HepG2 (cell line): ENCODE results near the gene PLA2G4F. TPM values are rescaled to one million over a fixed set of nuclear protein-coding genes. Genes with fewer than 3 reads are reported as not detected.

ENCODE experiments used
- ATAC-seq: fragments of 200-7000 bp; cut with Tn5 transposase; 3 replicates; pipeline ENCODE4 v1.9.1; 2020; ENCODE audit warnings: mild to moderate bottlenecking, moderate library complexity
- BruUV-seq: library from RNA; stranded (reverse); fragments of 400-500 nt; replicated peaks from 2 replicates; lab custom pipeline; 2021; lab: Mats Ljungman, UMichigan
- CTCF ChIA-PET: fragments of 300-600 bp; formaldehyde crosslinking; extraction: SDS; loops from one replicate; lab custom pipeline; 2021; ENCODE audit warnings: low total read pairs, inconsistent platforms, low intra/inter-chr PET ratio; lab: Yijun Ruan, JAX
- POLR2A ChIA-PET: fragments of 350-600 bp; sonication (Branson Sonifier 250); formaldehyde crosslinking; loops from one replicate; lab custom pipeline; 2020; ENCODE audit warnings: antibody characterized with exemption, inconsistent platforms; lab: Yijun Ruan, JAX
- DNase-seq: peaks from one replicate; pipeline ENCODE4 v3.0.0-alpha.2; 2015; ENCODE audit warnings: low spot score
- FAIRE-seq: peaks from 3 replicates; lab custom pipeline; 2011; peaks lifted over from hg19 to GRCh38; lab: Jason Lieb, UNC
- H2AFZ ChIP-seq: one replicate; pipeline ENCODE4 v1.6.1; 2011; ENCODE audit warnings: low read length, inconsistent platforms
- H3K27ac ChIP-seq: fragments of 300-600 bp; 3 replicates; pipeline ENCODE4 v1.8.0; 2011; ENCODE audit warnings: mixed run types, mild to moderate bottlenecking, mixed read lengths, low read length, inconsistent platforms; ENCODE audit not compliant: insufficient read depth; ENCODE audit errors: extremely low read length
- H3K27me3 ChIP-seq, 2 experiments: fragments of 200-600 bp in 1 of 2; 2 replicates in 1 of 2; 3 replicates in 1 of 2; pipeline versions ENCODE4 v1.6.0 to v1.8.0; 2011; ENCODE audit warnings: low read length in 2 of 2, mild to moderate bottlenecking in 2 of 2, moderate library complexity in 2 of 2, inconsistent platforms in 1 of 2; ENCODE audit not compliant: insufficient read depth in 2 of 2, control insufficient read depth in 1 of 2
- H3K36me3 ChIP-seq, 2 experiments: fragments of 200-600 bp in 1 of 2; replicated peaks in 1 of 2; 2 replicates in 1 of 2; 3 replicates in 1 of 2; pipeline versions ENCODE4 v1.5.1 to v1.8.0; 2011; ENCODE audit warnings: low read length in 2 of 2, inconsistent platforms in 1 of 2; ENCODE audit not compliant: insufficient read depth in 2 of 2, control insufficient read depth in 1 of 2
- H3K4me1 ChIP-seq: 2 replicates; pipeline ENCODE4 v1.5.1; 2012; ENCODE audit warnings: low read length, inconsistent platforms; ENCODE audit not compliant: insufficient read depth
- H3K4me2 ChIP-seq: 2 replicates; pipeline ENCODE4 v1.6.0; 2011; ENCODE audit warnings: low read depth, low read length, inconsistent platforms
- H3K4me3 ChIP-seq, 3 experiments: fragments of 200-600 bp in 1 of 3; sonication (generic), shearing (Covaris generic) in 1 of 3; replicated peaks in 1 of 3; 2 replicates each; pipeline ENCODE4 v1.5.1; 2011 to 2016; ENCODE audit warnings: low read length in 3 of 3, inconsistent platforms in 2 of 3, low read depth in 2 of 3, mild to moderate bottlenecking in 2 of 3, control low read depth in 1 of 3, mixed read lengths in 1 of 3; ENCODE audit not compliant: insufficient read depth in 1 of 3
- H3K79me2 ChIP-seq: one replicate; pipeline ENCODE4 v1.6.1; 2011; ENCODE audit warnings: low read length, inconsistent platforms; ENCODE audit not compliant: insufficient read depth
- H3K9ac ChIP-seq: 2 replicates; pipeline ENCODE4 v1.6.0; 2011; ENCODE audit warnings: mild to moderate bottlenecking, low read depth, low read length, inconsistent platforms; ENCODE audit not compliant: insufficient read depth
- H3K9me3 ChIP-seq: 2 replicates; pipeline ENCODE4 v1.5.1; 2012; ENCODE audit warnings: mild to moderate bottlenecking, low read length
- H4K20me1 ChIP-seq: 2 replicates; pipeline ENCODE4 v1.6.0; 2011; ENCODE audit warnings: inconsistent platforms, mild to moderate bottlenecking, low read length, moderate library complexity; ENCODE audit not compliant: insufficient read depth
- AGO2 ChIP-seq: fragments of 200-400 bp; formaldehyde crosslinking; optimal IDR thresholded peaks from 2 replicates; pipeline ENCODE3; 2017; ENCODE audit warnings: mild to moderate bottlenecking, low read depth, low read length, moderate library complexity
- JUNB ChIP-seq: sonication (generic); formaldehyde crosslinking; IDR thresholded peaks from 2 replicates; pipeline ENCODE4 v1.8.0; 2022; ENCODE audit warnings: missing genetic modification reagents, mild to moderate bottlenecking, borderline replicate concordance
- NBN ChIP-seq: fragments of 450-650 bp; conservative IDR thresholded peaks from 2 replicates; pipeline ENCODE4 v1.6.1; 2017
- NFKBIZ ChIP-seq: IDR thresholded peaks from 2 replicates; pipeline ENCODE4 v1.6.1; 2018; ENCODE audit warnings: missing genetic modification reagents, missing compliant biosample characterization
- PHF21A ChIP-seq: sonication (generic); formaldehyde crosslinking; IDR thresholded peaks from 2 replicates; pipeline ENCODE4 v1.5.0; 2020; ENCODE audit warnings: mild to moderate bottlenecking, missing genetic modification reagents
- SMYD3 ChIP-seq: sonication (generic); formaldehyde crosslinking; IDR thresholded peaks from 2 replicates; pipeline ENCODE4 v1.8.1; 2023; ENCODE audit warnings: mild to moderate bottlenecking, missing genetic modification reagents
- TBP ChIP-seq: sonication (generic); formaldehyde crosslinking; IDR thresholded peaks from 2 replicates; pipeline ENCODE4 v1.5.0; 2020; ENCODE audit warnings: missing genetic modification reagents
- YEATS2 ChIP-seq: sonication (generic); formaldehyde crosslinking; IDR thresholded peaks from 2 replicates; pipeline ENCODE4 v1.4.0; 2020; ENCODE audit warnings: missing genetic modification reagents, borderline replicate concordance
- ZNF337 ChIP-seq: sonication (generic); formaldehyde crosslinking; IDR thresholded peaks from 2 replicates; pipeline ENCODE4 v1.5.1; 2020; ENCODE audit warnings: missing genetic modification reagents, low read depth, mild to moderate bottlenecking, borderline replicate concordance
- ZNF552 ChIP-seq: sonication (generic); formaldehyde crosslinking; IDR thresholded peaks from 2 replicates; pipeline ENCODE4 v1.9.0; 2022; ENCODE audit warnings: missing genetic modification reagents, mild to moderate bottlenecking, borderline replicate concordance
- ZNF629 ChIP-seq: sonication (generic); formaldehyde crosslinking; conservative IDR thresholded peaks from 2 replicates; pipeline ENCODE4 v1.5.0; 2020; ENCODE audit warnings: missing genetic modification reagents
- ZNF713 ChIP-seq: sonication (generic); formaldehyde crosslinking; IDR thresholded peaks from 2 replicates; pipeline ENCODE4 v1.4.0; 2020; ENCODE audit warnings: mild to moderate bottlenecking, missing genetic modification reagents
- WGBS: methylation state at CpG from one replicate; pipeline ENCODE4 v1.1.6; 2017; ENCODE audit warnings: low lambda C conversion rate; 5-methylcytosine and 5-hydroxymethylcytosine counted together
- in situ Hi-C: cut with HindIII; loops from 2 replicates; pipeline ENCODE4 v1.10.0; 2017; ENCODE audit warnings: low pct_unique_long_range_greater_than_20kb; ENCODE audit not compliant: extremely low pct_ligation_motif_present
- intact Hi-C: fragments of 100-400 bp; cut with micrococcal nuclease; formaldehyde crosslinking; loops from one replicate; pipeline ENCODE4 v1.10.0; 2022; ENCODE audit not compliant: unreplicated experiment
- polyA plus RNA-seq, 8 experiments: library from polyadenylated mRNA; depleted of rRNA in 3 of 8; stranded (reverse) in 7 of 8; unstranded in 1 of 8; fragments of >200 nt; fragmentation: Illumina TruSeq in 4 of 8; extraction: Trizol in 4 of 8; gene quantifications; 2 replicates each; pipeline versions ENCODE4 v1.2.1 to v1.2.3, GENCODE V29; 2011 to 2016; ENCODE audit warnings: low read depth in 4 of 8, missing spikeins in 1 of 8, mixed read lengths in 1 of 8; ENCODE audit not compliant: insufficient read depth in 1 of 8
- total RNA-seq, 5 experiments: library from RNA; depleted of rRNA; stranded (reverse); fragments of >200 nt; fragmentation: Illumina TruSeq; extraction: Trizol; gene quantifications; 2 replicates each; pipeline ENCODE4 v1.2.3, GENCODE V29; 2016; ENCODE audit warnings: low read depth in 1 of 5
- TF ChIP-seq, protein P1 (sequence below): sonication (generic); formaldehyde crosslinking; IDR thresholded peaks from 2 replicates; pipeline ENCODE4 v1.4.0; 2020; ENCODE audit warnings: missing genetic modification reagents
- TF ChIP-seq, protein P2 (sequence below): sonication (generic); formaldehyde crosslinking; IDR thresholded peaks from 2 replicates; pipeline ENCODE4 v1.4.0; 2020; ENCODE audit warnings: missing genetic modification reagents, mild to moderate bottlenecking, borderline replicate concordance
- TF ChIP-seq, protein P3 (sequence below): sonication (generic); formaldehyde crosslinking; IDR thresholded peaks from 2 replicates; pipeline ENCODE4 v1.4.0; 2020; ENCODE audit warnings: mild to moderate bottlenecking, missing genetic modification reagents
- TF ChIP-seq, protein P4 (sequence below): sonication (generic); formaldehyde crosslinking; IDR thresholded peaks from 2 replicates; pipeline ENCODE4 v1.5.1; 2020; ENCODE audit warnings: missing genetic modification reagents, mild to moderate bottlenecking, borderline replicate concordance

PLA2G4F gene
- total and polyA plus RNA-seq, 2 of the 13 experiments (the other 11 are each of a cell fraction or from before 2014, with no cell fraction given): 0.07 TPM; not detected in 1

GRCh38 chr15:42138968-42139386 lies 17.5 kb downstream of the PLA2G4F start:
- FAIRE-seq (peak; percentile 72), ATAC-seq (peak; percentile 65), DNase-seq (peak; percentile 93)
- BruUV-seq: no TSS peak
- no peaks in the 10 kb centered on the region for H3K36me3 ChIP-seq
- ChIA-PET CTCF (no interaction called here), POLR2A (interaction anchor here (1.0 to 1.4 kb wide), 2 partner anchors 17 to 254 kb away, joined by 4 to 5 read pairs; partner anchors contain the start of gene PLA2G4F)
- H3K27ac ChIP-seq: no peak overlapping the region
- intact Hi-C loops: loop anchor here (5.0 kb wide), 1 partner anchor 72 kb away; no protein-coding TSS in a partner anchor
- peaks cover 24% of the 10 kb centered on the region for H3K9me3 ChIP-seq
- H4K20me1 ChIP-seq: no peaks in the 10 kb centered on the region
- H2AFZ ChIP-seq: no peak overlapping the region
- peaks cover 79% of the 10 kb centered on the region for H3K4me1 ChIP-seq
- H3K9ac ChIP-seq: no peak overlapping the region
- peaks cover 0 to 8% of the 10 kb centered on the region in 2 experiments; a peak in 2 of 5 replicates for H3K27me3 ChIP-seq
- in situ Hi-C loops: loop anchor here (5.0 kb wide), 2 partner anchors 72 to 152 kb away; no protein-coding TSS in a partner anchor
- no peaks in the 10 kb centered on the region for H3K79me2 ChIP-seq
- 0% methylated on average over 3 of the region's 3 CpGs for WGBS
- no peak overlapping the region for H3K4me3 ChIP-seq
- peak overlapping the region; percentile 48 for H3K4me2 ChIP-seq
- TF ChIP-seq, protein P1, sequence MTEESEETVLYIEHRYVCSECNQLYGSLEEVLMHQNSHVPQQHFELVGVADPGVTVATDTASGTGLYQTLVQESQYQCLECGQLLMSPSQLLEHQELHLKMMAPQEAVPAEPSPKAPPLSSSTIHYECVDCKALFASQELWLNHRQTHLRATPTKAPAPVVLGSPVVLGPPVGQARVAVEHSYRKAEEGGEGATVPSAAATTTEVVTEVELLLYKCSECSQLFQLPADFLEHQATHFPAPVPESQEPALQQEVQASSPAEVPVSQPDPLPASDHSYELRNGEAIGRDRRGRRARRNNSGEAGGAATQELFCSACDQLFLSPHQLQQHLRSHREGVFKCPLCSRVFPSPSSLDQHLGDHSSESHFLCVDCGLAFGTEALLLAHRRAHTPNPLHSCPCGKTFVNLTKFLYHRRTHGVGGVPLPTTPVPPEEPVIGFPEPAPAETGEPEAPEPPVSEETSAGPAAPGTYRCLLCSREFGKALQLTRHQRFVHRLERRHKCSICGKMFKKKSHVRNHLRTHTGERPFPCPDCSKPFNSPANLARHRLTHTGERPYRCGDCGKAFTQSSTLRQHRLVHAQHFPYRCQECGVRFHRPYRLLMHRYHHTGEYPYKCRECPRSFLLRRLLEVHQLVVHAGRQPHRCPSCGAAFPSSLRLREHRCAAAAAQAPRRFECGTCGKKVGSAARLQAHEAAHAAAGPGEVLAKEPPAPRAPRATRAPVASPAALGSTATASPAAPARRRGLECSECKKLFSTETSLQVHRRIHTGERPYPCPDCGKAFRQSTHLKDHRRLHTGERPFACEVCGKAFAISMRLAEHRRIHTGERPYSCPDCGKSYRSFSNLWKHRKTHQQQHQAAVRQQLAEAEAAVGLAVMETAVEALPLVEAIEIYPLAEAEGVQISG (CRISPR knock-in tag): peak; percentile 76
- TF ChIP-seq, protein P2, sequence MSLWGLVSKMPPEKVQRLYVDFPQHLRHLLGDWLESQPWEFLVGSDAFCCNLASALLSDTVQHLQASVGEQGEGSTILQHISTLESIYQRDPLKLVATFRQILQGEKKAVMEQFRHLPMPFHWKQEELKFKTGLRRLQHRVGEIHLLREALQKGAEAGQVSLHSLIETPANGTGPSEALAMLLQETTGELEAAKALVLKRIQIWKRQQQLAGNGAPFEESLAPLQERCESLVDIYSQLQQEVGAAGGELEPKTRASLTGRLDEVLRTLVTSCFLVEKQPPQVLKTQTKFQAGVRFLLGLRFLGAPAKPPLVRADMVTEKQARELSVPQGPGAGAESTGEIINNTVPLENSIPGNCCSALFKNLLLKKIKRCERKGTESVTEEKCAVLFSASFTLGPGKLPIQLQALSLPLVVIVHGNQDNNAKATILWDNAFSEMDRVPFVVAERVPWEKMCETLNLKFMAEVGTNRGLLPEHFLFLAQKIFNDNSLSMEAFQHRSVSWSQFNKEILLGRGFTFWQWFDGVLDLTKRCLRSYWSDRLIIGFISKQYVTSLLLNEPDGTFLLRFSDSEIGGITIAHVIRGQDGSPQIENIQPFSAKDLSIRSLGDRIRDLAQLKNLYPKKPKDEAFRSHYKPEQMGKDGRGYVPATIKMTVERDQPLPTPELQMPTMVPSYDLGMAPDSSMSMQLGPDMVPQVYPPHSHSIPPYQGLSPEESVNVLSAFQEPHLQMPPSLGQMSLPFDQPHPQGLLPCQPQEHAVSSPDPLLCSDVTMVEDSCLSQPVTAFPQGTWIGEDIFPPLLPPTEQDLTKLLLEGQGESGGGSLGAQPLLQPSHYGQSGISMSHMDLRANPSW (CRISPR knock-in tag): no peak
- TF ChIP-seq TBP (CRISPR knock-in tag): no peak
- TF ChIP-seq SMYD3 (CRISPR knock-in tag): no peak
- TF ChIP-seq ZNF629 (CRISPR knock-in tag): no peak
- TF ChIP-seq ZNF552 (CRISPR knock-in tag): no peak; the same call in 1 of the 2 replicates
- TF ChIP-seq YEATS2 (CRISPR knock-in tag): no peak
- TF ChIP-seq PHF21A (CRISPR knock-in tag): peak; percentile 75
- no peak for TF ChIP-seq ZNF713 (CRISPR knock-in tag)
- TF ChIP-seq, protein P3, sequence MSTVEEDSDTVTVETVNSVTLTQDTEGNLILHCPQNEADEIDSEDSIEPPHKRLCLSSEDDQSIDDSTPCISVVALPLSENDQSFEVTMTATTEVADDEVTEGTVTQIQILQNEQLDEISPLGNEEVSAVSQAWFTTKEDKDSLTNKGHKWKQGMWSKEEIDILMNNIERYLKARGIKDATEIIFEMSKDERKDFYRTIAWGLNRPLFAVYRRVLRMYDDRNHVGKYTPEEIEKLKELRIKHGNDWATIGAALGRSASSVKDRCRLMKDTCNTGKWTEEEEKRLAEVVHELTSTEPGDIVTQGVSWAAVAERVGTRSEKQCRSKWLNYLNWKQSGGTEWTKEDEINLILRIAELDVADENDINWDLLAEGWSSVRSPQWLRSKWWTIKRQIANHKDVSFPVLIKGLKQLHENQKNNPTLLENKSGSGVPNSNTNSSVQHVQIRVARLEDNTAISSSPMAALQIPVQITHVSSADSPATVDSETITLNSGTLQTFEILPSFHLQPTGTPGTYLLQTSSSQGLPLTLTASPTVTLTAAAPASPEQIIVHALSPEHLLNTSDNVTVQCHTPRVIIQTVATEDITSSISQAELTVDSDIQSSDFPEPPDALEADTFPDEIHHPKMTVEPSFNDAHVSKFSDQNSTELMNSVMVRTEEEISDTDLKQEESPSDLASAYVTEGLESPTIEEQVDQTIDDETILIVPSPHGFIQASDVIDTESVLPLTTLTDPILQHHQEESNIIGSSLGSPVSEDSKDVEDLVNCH: no peak
- TF ChIP-seq NBN: no peak
- no peak for TF ChIP-seq AGO2
- TF ChIP-seq, protein P4, sequence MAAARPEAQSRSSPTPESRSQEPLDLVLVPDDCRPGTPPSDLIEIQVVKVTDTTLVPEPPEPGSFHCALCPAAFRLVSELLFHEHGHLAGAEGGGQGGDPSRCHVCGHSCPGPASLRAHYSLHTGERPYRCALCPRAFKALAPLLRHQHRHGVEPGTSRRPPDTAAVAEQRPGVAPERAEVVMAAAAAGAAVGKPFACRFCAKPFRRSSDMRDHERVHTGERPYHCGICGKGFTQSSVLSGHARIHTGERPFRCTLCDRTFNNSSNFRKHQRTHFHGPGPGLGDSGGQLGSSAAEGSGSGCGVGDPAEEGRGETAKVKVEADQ (CRISPR knock-in tag): no peak
- TF ChIP-seq ZNF337 (CRISPR knock-in tag): no peak
- TF ChIP-seq NFKBIZ: peak; percentile 85; the same call in 1 of the 2 replicates
- no peak for TF ChIP-seq JUNB (CRISPR knock-in tag)
